GM21360 (cell line): ENCODE results near the gene TMEM214.

ENCODE experiments used
- ATAC-seq: cut with Tn5 transposase; IDR thresholded peaks from one replicate; pipeline ENCODE4 v1.9.1; 2021; ENCODE audit warnings: mild to moderate bottlenecking, moderate library complexity; ENCODE audit not compliant: unreplicated experiment

The TMEM214 gene

DNA sequence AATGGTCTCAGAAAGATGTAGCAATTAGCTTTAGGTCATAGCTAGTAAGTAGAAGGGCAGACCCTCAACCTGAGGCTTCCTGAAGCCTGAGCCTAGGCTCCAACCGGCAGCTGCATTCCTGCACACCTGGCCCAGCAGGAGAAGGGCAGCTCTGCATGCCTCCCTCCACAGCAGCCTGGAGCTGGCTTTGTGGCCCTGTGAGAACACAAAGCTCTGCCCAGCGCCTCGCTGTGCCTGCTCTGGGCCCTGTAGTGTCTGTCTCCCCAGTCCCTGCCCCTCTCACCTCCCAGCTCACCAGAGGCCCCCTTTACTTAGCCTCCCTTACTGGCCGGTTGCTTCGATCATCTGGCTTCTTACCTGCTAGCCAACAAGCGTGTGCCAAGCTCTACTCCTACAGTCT, 6.7 kb downstream of the TMEM214 start:
- ATAC-seq, result no peak

- no peak for ATAC-seq
These were observed 7.1 kb downstream of the TMEM214 start for GRCh38 chr2:27039871-27040270.

GRCh38 chr2:27040282-27040681, 7.5 kb downstream of the TMEM214 start:
- ATAC-seq, result no peak

- ATAC-seq, result peak; percentile 11
These were observed 9.0 kb downstream of the TMEM214 start for GRCh38 chr2:27041752-27042151.

GRCh38 chr2:27042159-27042661, 9.4 kb downstream of the TMEM214 start:
- ATAC-seq, result peak; percentile 53

GRCh38 chr2:27042985-27043634, 10.3 kb downstream of the TMEM214 start:
- ATAC-seq, result no peak

- peak; percentile 34 for ATAC-seq
These were observed 16.9 kb downstream of the TMEM214 start for GRCh38 chr2:27049422-27050280.

DNA sequence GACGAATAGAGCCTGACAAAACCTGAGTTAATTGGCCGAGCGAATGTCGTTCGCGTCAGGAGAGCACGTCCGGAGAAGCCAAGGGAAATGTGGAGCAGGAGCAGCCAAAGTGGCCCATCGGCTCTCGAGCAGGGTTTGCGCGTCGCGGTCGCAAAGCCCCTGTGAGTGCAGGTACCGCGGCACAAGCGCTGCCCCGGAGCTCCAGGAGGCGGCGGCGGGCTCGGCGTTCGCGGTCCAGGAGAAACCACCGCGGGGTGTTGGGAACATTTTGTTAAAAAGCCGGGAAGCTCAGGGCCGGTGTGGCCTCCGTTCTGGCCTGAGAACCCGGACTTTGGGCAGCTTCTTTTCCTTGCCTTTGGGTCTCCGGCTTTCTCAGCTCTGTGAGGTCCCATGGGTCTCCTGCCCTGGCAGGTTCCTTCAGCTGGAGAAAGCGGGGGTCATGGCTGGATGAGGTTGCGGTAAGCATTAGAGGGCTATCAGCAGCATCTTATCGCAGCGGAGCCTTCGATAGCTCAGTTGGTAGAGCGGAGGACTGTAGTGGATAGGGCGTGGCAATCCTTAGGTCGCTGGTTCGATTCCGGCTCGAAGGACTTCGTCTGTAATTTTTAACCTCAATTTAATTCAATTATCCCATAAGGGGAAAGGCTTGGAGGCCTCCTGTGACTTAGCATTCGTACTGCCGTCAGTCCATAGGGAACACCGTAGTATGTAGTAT, 17.7 kb downstream of the TMEM214 start:
- peak; percentile 39 for ATAC-seq

GRCh38 chr2:27050996-27051901, 18.5 kb downstream of the TMEM214 start, which contains the start of gene AGBL5:
AGBL5 (plus strand) TSS chr2:27051668; CDS start chr2:27052959, 1,291 bp downstream.
- peak; percentile 58 for ATAC-seq

DNA sequence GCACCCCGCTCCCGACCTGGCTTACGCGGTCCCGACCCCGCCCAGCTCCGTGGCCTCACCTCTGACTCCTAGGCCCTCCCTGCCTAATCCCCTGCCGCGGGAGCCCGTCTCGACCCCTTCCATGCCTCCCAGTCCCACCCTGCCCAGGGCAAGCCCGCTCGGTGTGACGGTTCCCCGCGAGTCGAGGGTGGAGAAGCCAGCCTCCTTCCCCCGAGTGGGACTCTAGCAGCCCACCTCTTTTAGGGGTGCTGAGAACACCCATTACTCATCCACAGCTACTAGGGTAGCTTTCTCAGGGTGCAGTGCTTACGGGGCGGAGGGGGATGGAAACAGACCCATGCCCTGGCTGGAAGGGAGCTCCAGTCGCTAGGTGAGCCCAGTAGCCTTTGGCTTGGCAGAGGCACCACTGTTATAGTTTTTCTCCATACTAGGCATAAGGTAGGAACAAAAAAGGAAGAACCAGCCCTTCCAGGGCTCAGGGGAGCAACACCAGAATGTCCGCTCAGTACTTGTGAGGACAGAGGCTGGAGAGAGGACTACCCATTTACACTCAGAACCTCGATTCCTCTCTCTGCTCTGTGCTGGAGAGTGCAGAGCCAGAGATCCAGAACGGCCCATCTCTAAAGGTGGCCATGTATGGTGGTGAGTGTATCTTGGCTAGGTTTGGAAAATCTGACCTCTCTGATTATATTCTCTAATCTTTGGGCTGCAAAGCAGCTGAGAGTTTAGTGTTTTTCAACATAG, 19.3 kb downstream of the TMEM214 start:
- ATAC-seq, result no peak

DNA sequence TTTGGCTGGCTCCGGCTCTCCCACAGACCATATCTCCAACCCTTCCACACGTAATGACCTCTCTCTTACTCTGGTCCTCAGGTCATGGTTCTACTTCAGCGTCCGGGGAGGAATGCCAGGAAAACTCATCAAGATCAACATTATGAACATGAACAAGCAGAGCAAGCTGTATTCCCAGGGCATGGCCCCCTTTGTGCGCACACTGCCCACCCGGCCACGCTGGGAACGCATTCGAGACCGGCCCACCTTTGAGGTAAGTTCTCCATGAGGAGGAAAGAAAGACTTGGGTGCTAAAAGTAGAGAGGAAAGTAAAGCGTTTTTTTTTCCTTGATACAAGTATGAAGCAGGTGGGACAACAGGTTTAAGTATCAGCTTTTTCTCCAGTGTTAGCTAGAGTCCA, 20.6 kb downstream of the TMEM214 start:
- ATAC-seq, result no peak

DNA sequence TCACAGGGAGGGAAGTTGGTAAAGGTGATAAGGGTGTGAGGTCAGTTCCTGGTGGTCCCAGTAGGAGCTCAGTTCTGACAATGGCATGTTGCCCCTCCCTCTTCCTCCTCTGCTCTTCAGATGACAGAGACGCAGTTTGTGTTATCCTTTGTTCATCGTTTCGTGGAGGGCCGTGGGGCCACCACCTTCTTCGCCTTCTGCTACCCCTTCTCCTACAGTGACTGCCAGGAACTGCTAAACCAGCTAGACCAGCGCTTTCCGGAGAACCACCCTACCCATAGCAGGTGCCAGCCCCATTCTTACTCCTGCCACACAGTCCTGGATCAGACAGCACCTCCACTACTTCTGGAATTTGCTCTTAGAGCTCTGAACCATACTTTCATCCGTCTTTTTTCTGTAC, 21.0 kb downstream of the TMEM214 start:
- ATAC-seq, result no peak

DNA sequence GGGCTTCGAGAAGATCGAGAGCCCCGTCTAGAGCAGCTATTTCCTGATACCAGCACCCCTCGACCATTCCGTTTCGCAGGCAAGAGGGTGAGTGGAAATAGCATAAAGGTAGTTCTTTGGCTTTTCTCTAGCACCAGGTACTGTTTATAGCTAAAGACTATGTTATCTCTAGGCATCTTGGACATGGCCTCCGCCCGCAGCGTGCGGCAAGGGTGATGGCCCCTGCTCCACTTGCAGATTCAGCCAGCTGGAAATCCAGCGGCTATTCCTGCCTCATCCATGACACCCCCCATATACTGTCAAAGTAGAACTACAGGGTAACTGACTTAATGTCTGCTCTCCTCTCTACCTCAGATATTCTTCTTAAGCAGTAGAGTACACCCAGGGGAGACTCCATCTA, 22.0 kb downstream of the TMEM214 start:
- ATAC-seq, result no peak

DNA sequence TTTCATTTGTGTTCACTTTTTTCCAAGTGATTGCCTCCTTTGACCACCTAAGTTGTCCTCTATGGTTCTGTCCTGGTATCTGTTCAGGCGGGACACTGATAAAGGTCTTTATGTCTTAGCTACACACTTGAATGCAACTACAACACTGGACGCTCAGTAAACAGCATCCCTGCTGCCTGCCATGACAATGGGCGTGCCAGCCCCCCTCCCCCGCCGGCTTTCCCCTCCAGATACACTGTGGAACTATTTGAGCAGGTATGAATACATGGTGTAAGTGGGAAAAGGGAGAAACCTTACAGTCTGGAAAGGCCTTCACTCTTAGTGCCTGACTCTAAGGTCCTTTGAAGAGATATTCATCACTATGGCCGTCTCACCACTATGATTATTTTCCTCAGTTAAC, 24.4 kb downstream of the TMEM214 start:
- ATAC-seq, result no peak

DNA sequence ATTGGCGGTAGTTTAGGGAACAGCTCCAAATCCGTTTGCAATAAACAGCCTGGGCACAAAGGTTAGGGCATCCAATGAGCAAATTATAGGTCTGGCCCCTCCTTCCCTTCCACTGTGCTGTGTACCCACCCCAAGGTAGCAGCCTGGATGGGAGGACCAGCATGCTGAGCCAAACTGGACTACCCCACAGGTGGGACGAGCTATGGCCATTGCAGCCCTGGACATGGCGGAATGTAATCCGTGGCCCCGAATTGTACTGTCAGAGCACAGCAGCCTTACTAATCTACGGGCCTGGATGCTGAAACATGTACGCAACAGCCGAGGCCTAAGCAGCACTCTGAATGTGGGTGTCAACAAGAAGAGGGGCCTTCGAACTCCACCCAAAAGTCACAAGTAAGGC, 25.4 kb downstream of the TMEM214 start:
- ATAC-seq, result no peak

GRCh38 chr2:27059141-27059820, 26.5 kb downstream of the TMEM214 start:
- no peak for ATAC-seq

- no peak for ATAC-seq
These were observed 27.6 kb downstream of the TMEM214 start for GRCh38 chr2:27060323-27060722.

GRCh38 chr2:27065128-27065527, 32.4 kb downstream of the TMEM214 start:
- no peak for ATAC-seq

- ATAC-seq, result no peak
These were observed 34.6 kb downstream of the TMEM214 start for GRCh38 chr2:27067385-27067784.
